ENCODE results near the gene BARHL1.

DNA sequence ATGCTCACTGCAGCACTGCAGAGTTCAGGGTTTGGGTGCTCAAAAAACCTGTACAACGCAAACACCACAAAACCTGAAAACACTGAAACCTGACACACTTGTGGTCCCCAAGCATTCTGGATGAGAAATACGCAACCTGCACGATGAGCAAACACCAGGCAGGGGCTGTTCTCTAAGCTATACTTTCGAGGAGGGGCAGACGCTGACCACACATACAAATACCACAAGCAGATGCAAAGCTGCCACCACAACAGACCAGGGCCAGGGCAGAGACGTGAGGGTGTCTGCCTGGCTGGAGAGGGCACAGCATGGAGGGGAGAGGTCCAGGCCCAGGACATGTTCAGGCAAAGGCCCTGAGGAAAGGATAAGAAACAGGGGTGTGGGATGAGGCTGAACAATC is 23.0 kb downstream of the BARHL1 start:
- no peak for TF ChIP-seq POLR2AphosphoS5 (IDR thresholded peaks at IDR 0.05)
- TF ChIP-seq, protein P1, sequence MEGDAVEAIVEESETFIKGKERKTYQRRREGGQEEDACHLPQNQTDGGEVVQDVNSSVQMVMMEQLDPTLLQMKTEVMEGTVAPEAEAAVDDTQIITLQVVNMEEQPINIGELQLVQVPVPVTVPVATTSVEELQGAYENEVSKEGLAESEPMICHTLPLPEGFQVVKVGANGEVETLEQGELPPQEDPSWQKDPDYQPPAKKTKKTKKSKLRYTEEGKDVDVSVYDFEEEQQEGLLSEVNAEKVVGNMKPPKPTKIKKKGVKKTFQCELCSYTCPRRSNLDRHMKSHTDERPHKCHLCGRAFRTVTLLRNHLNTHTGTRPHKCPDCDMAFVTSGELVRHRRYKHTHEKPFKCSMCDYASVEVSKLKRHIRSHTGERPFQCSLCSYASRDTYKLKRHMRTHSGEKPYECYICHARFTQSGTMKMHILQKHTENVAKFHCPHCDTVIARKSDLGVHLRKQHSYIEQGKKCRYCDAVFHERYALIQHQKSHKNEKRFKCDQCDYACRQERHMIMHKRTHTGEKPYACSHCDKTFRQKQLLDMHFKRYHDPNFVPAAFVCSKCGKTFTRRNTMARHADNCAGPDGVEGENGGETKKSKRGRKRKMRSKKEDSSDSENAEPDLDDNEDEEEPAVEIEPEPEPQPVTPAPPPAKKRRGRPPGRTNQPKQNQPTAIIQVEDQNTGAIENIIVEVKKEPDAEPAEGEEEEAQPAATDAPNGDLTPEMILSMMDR (IDR thresholded peaks at IDR 0.05) = no peak
- TF ChIP-seq POLR2A (IDR thresholded peaks at IDR 0.05) = no peak

Measured in prostate gland (tissue), 2 donors.